OCI-LY3 (cell line): Measurements from ENCODE around the gene B2M.
"Not testable (repeated sequence)": the region's sequence is repeated elsewhere in the genome, so short reads cannot be mapped to it uniquely, and the experiment has no call there.

Source experiments
- H2AFZ ChIP-seq: fragments of 200-600, 300-600 bp; shearing (Covaris generic); 2 replicates; pipeline ENCODE4 v1.6.0; 2014; ENCODE audit warnings: antibody characterized with exemption, low read depth, low read length
- H3K27ac ChIP-seq: fragments of 200-600, 300-600 bp; sonication (generic); 2 replicates; pipeline ENCODE4 v1.5.1; 2014; ENCODE audit warnings: mild to moderate bottlenecking, low read length, moderate library complexity, mixed read lengths
- H3K27me3 ChIP-seq: fragments of 200-600, 300-600 bp; sonication (generic); 2 replicates; pipeline ENCODE4 v1.6.1; 2014; ENCODE audit warnings: low read depth, low read length, mixed read lengths
- H3K36me3 ChIP-seq: fragments of 200-600, 300-600 bp; sonication (generic); replicated peaks from 2 replicates; pipeline ENCODE3; 2014; ENCODE audit warnings: low read depth, low read length, mixed read lengths
- H3K4me1 ChIP-seq: fragments of 300-600, 200-600 bp; sonication (generic); 2 replicates; pipeline ENCODE4 v1.6.1; 2014; ENCODE audit warnings: low read length, mixed read lengths
- H3K4me2 ChIP-seq: fragments of 200-600, 300-600 bp; sonication (generic); 2 replicates; pipeline ENCODE4 v1.6.1; 2014; ENCODE audit warnings: low read length, mixed read lengths
- H3K4me3 ChIP-seq: fragments of 300-600, 200-600 bp; sonication (generic); 2 replicates; pipeline ENCODE4 v1.5.1; 2014; ENCODE audit warnings: antibody characterized with exemption, mild to moderate bottlenecking, low read length, moderate library complexity
- H3K79me2 ChIP-seq: fragments of 300-600, 200-600 bp; shearing (Covaris generic); 2 replicates; pipeline ENCODE4 v1.6.1; 2014; ENCODE audit warnings: mild to moderate bottlenecking, low read length, mixed read lengths
- H3K9ac ChIP-seq: fragments of 300-600, 200-600 bp; shearing (Covaris generic); 2 replicates; pipeline ENCODE4 v1.6.0; 2014; ENCODE audit warnings: mild to moderate bottlenecking, low read length, moderate library complexity
- H3K9me3 ChIP-seq: fragments of 200-600, 300-600 bp; shearing (Covaris generic); 2 replicates; pipeline ENCODE4 v1.6.1; 2014; ENCODE audit warnings: low read length, mixed read lengths; ENCODE audit not compliant: insufficient read depth
- H4K20me1 ChIP-seq: fragments of 200-600, 300-600 bp; sonication (generic); 2 replicates; pipeline ENCODE4 v1.6.1; 2016; ENCODE audit warnings: low read length, mixed read lengths; ENCODE audit not compliant: insufficient read depth
- EZH2phosphoT487 ChIP-seq: fragments of 200-600 bp; shearing (Covaris generic); IDR thresholded peaks from 2 replicates; pipeline ENCODE4 v1.6.1; 2018; ENCODE audit warnings: antibody characterized with exemption, mixed run types, low read depth
- TF ChIP-seq, protein P1 (sequence below): fragments of 200-600, 300-600 bp; sonication (generic); IDR thresholded peaks from 2 replicates; pipeline ENCODE4 v1.5.1; 2014; ENCODE audit warnings: antibody characterized with exemption, low read length, low read depth

Gene B2M

GRCh38 chr15:44735482-44736180 is 24.3 kb downstream of the B2M start:
- no peaks in the 10 kb centered on the region for H3K9me3 ChIP-seq
- H3K27me3 ChIP-seq, result no peaks in the 10 kb centered on the region
- peaks cover 31% of the 10 kb centered on the region for H3K4me1 ChIP-seq
- no peaks in the 10 kb centered on the region for H4K20me1 ChIP-seq
- peak overlapping the region; percentile 69 for H3K27ac ChIP-seq
- peak overlapping the region; percentile 45 for H3K4me3 ChIP-seq
- TF ChIP-seq, protein P1, sequence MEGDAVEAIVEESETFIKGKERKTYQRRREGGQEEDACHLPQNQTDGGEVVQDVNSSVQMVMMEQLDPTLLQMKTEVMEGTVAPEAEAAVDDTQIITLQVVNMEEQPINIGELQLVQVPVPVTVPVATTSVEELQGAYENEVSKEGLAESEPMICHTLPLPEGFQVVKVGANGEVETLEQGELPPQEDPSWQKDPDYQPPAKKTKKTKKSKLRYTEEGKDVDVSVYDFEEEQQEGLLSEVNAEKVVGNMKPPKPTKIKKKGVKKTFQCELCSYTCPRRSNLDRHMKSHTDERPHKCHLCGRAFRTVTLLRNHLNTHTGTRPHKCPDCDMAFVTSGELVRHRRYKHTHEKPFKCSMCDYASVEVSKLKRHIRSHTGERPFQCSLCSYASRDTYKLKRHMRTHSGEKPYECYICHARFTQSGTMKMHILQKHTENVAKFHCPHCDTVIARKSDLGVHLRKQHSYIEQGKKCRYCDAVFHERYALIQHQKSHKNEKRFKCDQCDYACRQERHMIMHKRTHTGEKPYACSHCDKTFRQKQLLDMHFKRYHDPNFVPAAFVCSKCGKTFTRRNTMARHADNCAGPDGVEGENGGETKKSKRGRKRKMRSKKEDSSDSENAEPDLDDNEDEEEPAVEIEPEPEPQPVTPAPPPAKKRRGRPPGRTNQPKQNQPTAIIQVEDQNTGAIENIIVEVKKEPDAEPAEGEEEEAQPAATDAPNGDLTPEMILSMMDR, result no peak
- TF ChIP-seq EZH2phosphoT487, result no peak
- H3K36me3 ChIP-seq, result peaks cover 14% of the 10 kb centered on the region
- peak overlapping the region; percentile 45 for H2AFZ ChIP-seq
- peak overlapping the region; percentile 66 for H3K4me2 ChIP-seq
- H3K79me2 ChIP-seq, result peaks cover 17% of the 10 kb centered on the region
- H3K9ac ChIP-seq, result peak overlapping the region; percentile 39

DNA sequence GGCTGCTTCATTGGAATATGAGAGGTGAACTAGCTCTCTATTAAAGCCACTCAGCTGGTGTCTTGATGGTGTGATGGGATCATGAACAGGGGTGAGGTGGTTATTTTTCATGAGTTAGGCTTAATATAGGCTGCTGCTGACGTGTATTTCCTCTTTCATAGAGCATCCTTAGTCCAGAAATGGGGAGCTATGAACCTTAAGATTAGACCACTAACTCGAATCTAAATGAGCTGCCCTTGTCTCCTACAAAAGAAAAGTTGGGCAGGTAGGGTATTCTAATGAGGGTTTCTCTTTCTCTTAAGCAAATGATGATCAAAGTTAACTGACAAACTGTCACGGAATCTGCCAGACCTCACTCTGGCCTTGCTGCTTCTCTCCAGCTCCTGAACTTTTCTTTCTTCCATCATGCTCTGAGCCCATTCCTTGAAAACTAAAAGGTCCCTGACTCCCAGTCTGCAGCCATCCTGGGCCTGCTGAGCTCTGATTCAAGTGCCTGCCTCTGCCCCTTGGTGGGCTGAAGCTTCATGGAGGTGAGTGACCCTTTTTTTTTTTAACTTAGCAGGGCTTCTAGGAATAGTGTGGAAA is 25.0 kb downstream of the B2M start, which contains the start of gene TRIM69:
Gene TRIM69, plus strand, starts transcription at position 348 of the 585 bp plus-strand sequence. Its CDS starts 177 bp downstream, at position 525.
- Histone ChIP-seq H3K9ac (peak within 1 kb of the TSS; percentile 39), H3K27ac (peak within 1 kb of the TSS; percentile 69)

GRCh38 chr15:44738340-44738984 is 27.1 kb downstream of the B2M start:
- H3K9ac ChIP-seq, result no peak overlapping the region
- H3K4me3 ChIP-seq, result no peak overlapping the region
- no peaks in the 10 kb centered on the region for H4K20me1 ChIP-seq
- no peaks in the 10 kb centered on the region for H3K9me3 ChIP-seq
- no peaks in the 10 kb centered on the region for H3K27me3 ChIP-seq
- H3K4me2 ChIP-seq, result no peak overlapping the region
- H3K27ac ChIP-seq, result no peak overlapping the region
- H3K36me3 ChIP-seq, result no peaks in the 10 kb centered on the region
- no peak overlapping the region for H2AFZ ChIP-seq
- H3K4me1 ChIP-seq, result peaks cover 30% of the 10 kb centered on the region
- no peaks in the 10 kb centered on the region for H3K79me2 ChIP-seq
- TF ChIP-seq EZH2phosphoT487, result no peak
- TF ChIP-seq, protein P1, result peak; percentile 85

More for the DNA sequence above, 25.0 kb downstream of the B2M start, which contains the start of gene TRIM69:
- peaks cover 13% of the 10 kb centered on the region for H3K36me3 ChIP-seq
- TF ChIP-seq EZH2phosphoT487, result no peak
- TF ChIP-seq, protein P1, result no peak
- no peaks in the 10 kb centered on the region for H3K9me3 ChIP-seq
- H3K4me2 ChIP-seq, result peak within 1 kb of the TSS; percentile 66
- H3K79me2 ChIP-seq, result peaks cover 11% of the 10 kb centered on the region
- no peaks in the 10 kb centered on the region for H4K20me1 ChIP-seq
- peak within 1 kb of the TSS; percentile 45 for H3K4me3 ChIP-seq
- H3K4me1 ChIP-seq, result peaks cover 30% of the 10 kb centered on the region
- peak within 1 kb of the TSS; percentile 45 for H2AFZ ChIP-seq
- no peaks in the 10 kb centered on the region for H3K27me3 ChIP-seq

DNA sequence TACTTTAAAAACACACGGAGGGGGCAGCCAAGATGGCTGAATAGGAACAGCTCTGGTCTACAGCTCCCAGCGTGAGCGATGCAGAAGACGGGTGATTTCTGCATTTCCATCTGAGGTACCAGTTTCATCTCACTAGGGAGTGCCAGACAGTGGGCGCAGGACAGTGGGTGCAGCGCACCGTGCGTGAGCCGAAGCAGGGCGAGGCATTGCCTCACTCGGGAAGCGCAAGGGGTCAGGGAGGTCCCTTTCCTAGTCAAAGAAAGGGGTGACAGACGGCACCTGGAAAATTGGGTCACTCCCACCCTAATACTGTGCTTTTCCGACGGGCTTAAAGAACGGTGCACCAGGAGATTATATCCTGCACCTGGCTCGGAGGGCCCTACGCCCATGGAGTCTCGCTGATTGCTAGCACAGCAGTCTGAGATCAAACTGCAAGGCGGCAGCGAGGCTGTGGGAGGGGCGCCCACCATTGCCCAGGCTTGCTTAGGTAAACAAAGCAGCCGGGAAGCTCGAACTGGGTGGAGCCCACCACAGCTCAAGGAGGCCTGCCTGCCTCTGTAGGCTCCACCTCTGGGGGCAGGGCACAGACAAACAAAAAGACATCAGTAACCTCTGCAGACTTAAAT is 28.0 kb downstream of the B2M start:
- not testable (repeated sequence) for H3K27ac ChIP-seq, H3K9me3 ChIP-seq, H2AFZ ChIP-seq, H3K27me3 ChIP-seq, H3K79me2 ChIP-seq, H4K20me1 ChIP-seq, H3K4me2 ChIP-seq, H3K4me3 ChIP-seq, H3K36me3 ChIP-seq, H3K9ac ChIP-seq
- peaks cover 23% of the 10 kb centered on the region for H3K4me1 ChIP-seq

DNA sequence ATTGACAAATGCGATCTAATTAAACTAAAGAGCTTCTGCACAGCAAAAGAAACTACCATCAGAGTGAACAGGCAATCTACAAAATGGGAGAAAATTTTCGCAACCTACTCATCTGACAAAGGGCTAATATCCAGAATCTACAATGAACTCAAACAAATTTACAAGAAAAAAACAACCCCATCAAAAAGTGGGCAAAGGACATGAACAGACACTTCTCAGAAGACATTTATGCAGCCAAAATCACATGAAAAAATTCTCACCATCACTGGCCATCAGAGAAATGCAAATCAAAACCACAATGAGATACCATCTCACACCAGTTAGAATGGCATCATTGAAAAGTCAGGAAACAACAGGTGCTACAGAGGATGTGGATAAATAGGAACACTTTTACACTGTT is 32.1 kb downstream of the B2M start:
- H2AFZ ChIP-seq, H3K4me1 ChIP-seq, H3K79me2 ChIP-seq, H3K27me3 ChIP-seq, H3K4me3 ChIP-seq, H3K4me2 ChIP-seq, H3K36me3 ChIP-seq, H3K27ac ChIP-seq, H3K9me3 ChIP-seq, H3K9ac ChIP-seq, H4K20me1 ChIP-seq: not testable (repeated sequence)
